Ammon's horn (tissue), 1 donor: ENCODE results near the gene SPRED2.
A peak's percentile ranks its signal among the peaks of the same experiment; 100 is the strongest.

Experiments used
- DNase-seq: peaks from one replicate; pipeline ENCODE4 v3.0.0-alpha.2; 2016; ENCODE audit warnings: low spot score

SPRED2 gene

GRCh38 chr2:65276609-65277008 lies 155.8 kb downstream of the SPRED2 start:
- DNase-seq: no peak

- DNase-seq: no peak
Observed at GRCh38 chr2:65275141-65275915, 157.1 kb downstream of the SPRED2 start.

DNA sequence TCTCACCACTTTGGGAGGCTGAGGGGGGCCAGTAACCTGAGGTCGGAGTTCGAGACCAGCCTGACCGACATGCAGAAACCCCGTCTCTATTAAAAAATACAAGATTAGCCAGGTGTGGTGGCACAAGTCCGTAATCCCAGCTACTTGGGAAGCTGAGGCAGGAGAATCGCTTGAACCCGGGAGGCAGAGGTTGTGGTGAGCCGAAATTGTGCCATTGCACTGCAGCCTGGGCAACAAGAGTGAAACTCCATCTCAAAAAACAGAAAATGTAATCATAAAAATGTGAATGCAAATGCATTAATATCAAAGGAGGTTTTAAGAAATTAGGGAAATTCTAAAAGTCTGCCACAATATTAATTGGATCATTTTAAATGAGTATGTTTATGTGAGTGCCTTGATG lies 159.1 kb downstream of the SPRED2 start:
- no peak for DNase-seq

DNA sequence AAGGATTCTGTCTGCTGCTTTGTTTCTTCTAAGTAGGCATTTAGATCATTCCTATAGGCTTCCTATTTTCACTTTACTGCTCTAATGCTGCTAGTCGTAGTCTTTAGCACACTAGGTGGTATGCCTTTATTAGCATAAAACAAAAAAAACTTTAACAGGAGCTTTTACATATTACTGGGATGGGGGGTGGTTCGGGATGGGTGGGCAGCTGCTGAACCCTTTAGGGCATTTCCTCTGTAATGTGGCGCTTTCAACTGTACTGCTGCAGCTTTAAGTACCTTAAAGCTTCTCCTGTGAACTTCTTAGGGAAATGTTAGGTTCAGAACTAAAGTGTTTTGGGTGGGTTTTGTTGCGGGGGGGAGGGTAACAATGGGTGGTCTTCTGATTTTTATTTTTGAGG lies 163.4 kb downstream of the SPRED2 start:
- DNase-seq: no peak

DNA sequence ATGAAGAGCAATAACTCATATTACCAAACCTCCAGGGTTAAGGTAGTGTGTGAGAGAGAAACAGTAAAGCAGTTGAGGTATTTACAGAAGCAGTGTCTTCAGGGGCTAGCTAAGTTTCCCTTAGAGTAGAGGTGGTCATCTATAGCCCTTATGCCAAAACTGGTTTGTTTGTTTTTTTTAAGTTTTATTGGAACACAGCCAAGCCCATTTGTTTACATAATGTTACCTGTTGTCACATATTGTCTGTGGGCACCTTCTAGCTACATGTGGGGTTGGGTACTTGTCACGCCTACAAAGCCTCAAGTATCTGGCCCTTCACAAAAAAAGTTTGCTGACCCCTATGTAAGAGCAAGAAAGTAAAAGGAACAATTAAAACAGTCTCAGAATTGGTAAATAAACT lies 165.4 kb downstream of the SPRED2 start:
- no peak for DNase-seq

GRCh38 chr2:65265671-65266045 lies 166.7 kb downstream of the SPRED2 start:
- no peak for DNase-seq

- DNase-seq: peak; percentile 88
Observed at GRCh38 chr2:65264821-65265670, 167.4 kb downstream of the SPRED2 start.

- no peak for DNase-seq
Observed at GRCh38 chr2:65263986-65264385, 168.4 kb downstream of the SPRED2 start.

DNA sequence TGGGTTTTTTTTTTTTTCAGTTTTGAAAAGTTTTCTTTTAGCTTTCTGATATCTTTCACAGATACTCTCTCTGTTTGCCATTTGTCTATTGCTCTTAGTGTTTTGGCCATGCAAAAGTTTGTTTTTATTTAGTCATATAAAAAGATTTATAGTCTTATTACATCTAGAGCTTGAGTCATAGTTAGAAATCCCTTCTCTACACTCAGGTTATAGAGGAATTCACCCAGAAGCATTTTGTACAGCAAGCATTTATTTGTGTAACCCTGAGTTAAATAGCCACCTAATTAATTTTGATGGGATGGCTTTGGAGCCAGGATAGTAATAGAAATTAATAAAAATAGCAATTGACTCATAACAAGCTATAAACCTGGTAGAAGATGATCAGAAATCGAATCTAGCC lies 169.1 kb downstream of the SPRED2 start:
- no peak for DNase-seq

DNA sequence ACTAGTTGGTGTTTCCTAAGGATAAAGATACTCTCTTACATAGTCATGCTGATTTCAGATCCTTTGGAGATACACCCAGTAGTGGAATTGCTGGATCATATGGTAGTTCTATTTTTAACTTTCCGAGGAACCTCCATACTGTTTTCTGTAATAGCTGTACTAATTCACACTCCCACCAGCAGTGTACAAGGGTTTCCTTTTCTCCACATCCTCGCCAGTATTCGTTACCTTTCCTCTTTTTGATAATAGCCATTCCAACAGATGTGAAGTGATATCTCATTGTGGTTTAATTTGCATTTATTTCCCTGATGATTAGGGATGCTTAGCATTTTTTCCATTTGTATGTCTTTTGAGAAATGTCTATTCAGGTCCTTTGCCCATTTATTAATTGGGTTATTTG lies 170.7 kb downstream of the SPRED2 start:
- no peak for DNase-seq
